Activated B cell treated with CpG ODN at 0.5 μM for 24 hours (primary cell): Measurements from ENCODE around the gene ANKRD44. TPM values are rescaled to one million over a fixed set of nuclear protein-coding genes. Genes with fewer than 3 reads are reported as not detected.

Experiments used
- ATAC-seq: fragments of 200-7000 bp; cut with Tn5 transposase; one replicate; pipeline ENCODE4 v1.10.0; 2021; ENCODE audit warnings: low read depth, mild to moderate bottlenecking, moderate library complexity
- CTCF ChIA-PET: fragments of 350-600 bp; sonication (Branson Sonifier 250); formaldehyde crosslinking; loops from one replicate; lab custom pipeline; 2021; ENCODE audit warnings: antibody characterized with exemption; lab: Charles Lee
- POLR2A ChIA-PET: fragments of 350-600 bp; sonication (Branson Sonifier 250); formaldehyde crosslinking; loops from one replicate; lab custom pipeline; 2021; ENCODE audit warnings: antibody characterized with exemption; lab: Charles Lee
- DNase-seq: peaks from one replicate; pipeline ENCODE4 v3.0.0; 2022
- H3K27ac Mint-ChIP-seq: one replicate; pipeline ENCODE4 v1.8.0; 2020; ENCODE audit warnings: mixed read lengths
- H3K27me3 Mint-ChIP-seq: one replicate; pipeline ENCODE4 v1.8.0; 2021; ENCODE audit warnings: mixed read lengths
- H3K36me3 Mint-ChIP-seq: one replicate; pipeline ENCODE4 v1.8.0; 2021; ENCODE audit warnings: low read depth, mixed read lengths
- H3K4me1 Mint-ChIP-seq: one replicate; pipeline ENCODE4 v1.8.0; 2021; ENCODE audit warnings: mixed read lengths
- H3K4me3 Mint-ChIP-seq: one replicate; pipeline ENCODE4 v1.8.0; 2020; ENCODE audit warnings: mild to moderate bottlenecking, mixed read lengths
- H3K9me3 Mint-ChIP-seq: one replicate; pipeline ENCODE4 v1.8.0; 2020; ENCODE audit warnings: mixed read lengths
- CTCF ChIP-seq: fragments of 200-600 bp; IDR thresholded peaks from one replicate; pipeline ENCODE4 v1.8.0; 2022; ENCODE audit warnings: antibody characterized with exemption, mild to moderate bottlenecking
- intact Hi-C: fragments of 100-400 bp; cut with micrococcal nuclease; formaldehyde crosslinking; loops from one replicate; pipeline ENCODE4 v1.15.1; 2024
- total RNA-seq: library from RNA; stranded (reverse); gene quantifications from 2 replicates; pipeline ENCODE4 v1.2.3, GENCODE V29; 2022

ANKRD44 gene
- total RNA-seq, 1 donor from 2014 or later = 185 TPM

- Mint-ChIP-seq H3K4me3 (no peak overlapping the region), H3K36me3 (peaks cover 48% of the 10 kb centered on the region), H3K27me3 (no peaks in the 10 kb centered on the region), H3K9me3 (no peaks in the 10 kb centered on the region), H3K27ac (peak overlapping the region; percentile 77), H3K4me1 (peaks cover 34% of the 10 kb centered on the region)
- DNase-seq = no peak
- TF ChIP-seq CTCF = no peak
- ChIA-PET POLR2A (interaction anchor here (0.9 to 3.6 kb wide), 12 partner anchors 14 to 340 kb away, joined by 3 to 28 read pairs (median 4); partner anchors contain the start of genes ANKRD44 and COQ10B), CTCF (interaction anchor here (0.8 to 13.9 kb wide), 42 partner anchors 8 to 386 kb away, joined by 3 to 282 read pairs (median 8); partner anchors contain the start of genes ANKRD44, HSPD1 and HSPE1)
- ATAC-seq = peak; percentile 68
- intact Hi-C loops = loop anchor here (1.0 to 2.0 kb wide), 8 partner anchors 13 to 265 kb away; partner anchors contain the start of gene ANKRD44
Observed at GRCh38 chr2:197113275-197113711, 197.3 kb downstream of the ANKRD44 start.

- no peak for DNase-seq
- peaks cover 61% of the 10 kb centered on the region for H3K36me3 Mint-ChIP-seq
- ChIA-PET POLR2A (interaction anchor here (0.5 kb wide), 1 partner anchor 134 kb away, joined by 3 read pairs; no protein-coding TSS in a partner anchor), CTCF (interaction anchor here (13.9 kb wide), 1 partner anchor 63 kb away, joined by 282 read pairs; no protein-coding TSS in a partner anchor)
- no peak for TF ChIP-seq CTCF
- no peaks in the 10 kb centered on the region for H3K27me3 Mint-ChIP-seq
- no peaks in the 10 kb centered on the region for H3K9me3 Mint-ChIP-seq
- intact Hi-C loops = no loop called here
- H3K4me3 Mint-ChIP-seq = no peak overlapping the region
- no peak overlapping the region for H3K27ac Mint-ChIP-seq
- peaks cover 12% of the 10 kb centered on the region for H3K4me1 Mint-ChIP-seq
- ATAC-seq = no peak
Observed at GRCh38 chr2:197109326-197109725, 201.3 kb downstream of the ANKRD44 start.

GRCh38 chr2:197108758-197109157, 201.8 kb downstream of the ANKRD44 start:
- POLR2A ChIA-PET = interaction anchor here (0.5 to 1.1 kb wide), 2 partner anchors 37 to 133 kb away, joined by 3 read pairs; no protein-coding TSS in a partner anchor
- Mint-ChIP-seq H3K27ac (no peak overlapping the region), H3K27me3 (no peaks in the 10 kb centered on the region), H3K4me3 (no peak overlapping the region), H3K36me3 (peaks cover 64% of the 10 kb centered on the region), H3K9me3 (no peaks in the 10 kb centered on the region), H3K4me1 (peaks cover 8% of the 10 kb centered on the region)
- DNase-seq (no peak), ATAC-seq (no peak)
- intact Hi-C loops = no loop called here
- CTCF ChIA-PET = interaction anchor here (13.9 kb wide), 1 partner anchor 64 kb away, joined by 282 read pairs; no protein-coding TSS in a partner anchor
- no peak for TF ChIP-seq CTCF

- intact Hi-C loops = no loop called here
- H3K27me3 Mint-ChIP-seq = no peaks in the 10 kb centered on the region
- no peak overlapping the region for H3K4me3 Mint-ChIP-seq
- TF ChIP-seq CTCF = no peak
- ATAC-seq = no peak
- no peaks in the 10 kb centered on the region for H3K4me1 Mint-ChIP-seq
- no peaks in the 10 kb centered on the region for H3K9me3 Mint-ChIP-seq
- POLR2A ChIA-PET = interaction anchor here (1.1 kb wide), 1 partner anchor 38 kb away, joined by 3 read pairs; no protein-coding TSS in a partner anchor
- H3K27ac Mint-ChIP-seq = no peak overlapping the region
- peaks cover 69% of the 10 kb centered on the region for H3K36me3 Mint-ChIP-seq
- CTCF ChIA-PET = interaction anchor here (0.5 to 13.9 kb wide), 2 partner anchors 65 to 199 kb away, joined by 3 to 282 read pairs; no protein-coding TSS in a partner anchor
- no peak for DNase-seq
Observed at GRCh38 chr2:197107291-197108269, 203.0 kb downstream of the ANKRD44 start.
